ENCODE data around the gene SARDH.

The SARDH gene

DNA sequence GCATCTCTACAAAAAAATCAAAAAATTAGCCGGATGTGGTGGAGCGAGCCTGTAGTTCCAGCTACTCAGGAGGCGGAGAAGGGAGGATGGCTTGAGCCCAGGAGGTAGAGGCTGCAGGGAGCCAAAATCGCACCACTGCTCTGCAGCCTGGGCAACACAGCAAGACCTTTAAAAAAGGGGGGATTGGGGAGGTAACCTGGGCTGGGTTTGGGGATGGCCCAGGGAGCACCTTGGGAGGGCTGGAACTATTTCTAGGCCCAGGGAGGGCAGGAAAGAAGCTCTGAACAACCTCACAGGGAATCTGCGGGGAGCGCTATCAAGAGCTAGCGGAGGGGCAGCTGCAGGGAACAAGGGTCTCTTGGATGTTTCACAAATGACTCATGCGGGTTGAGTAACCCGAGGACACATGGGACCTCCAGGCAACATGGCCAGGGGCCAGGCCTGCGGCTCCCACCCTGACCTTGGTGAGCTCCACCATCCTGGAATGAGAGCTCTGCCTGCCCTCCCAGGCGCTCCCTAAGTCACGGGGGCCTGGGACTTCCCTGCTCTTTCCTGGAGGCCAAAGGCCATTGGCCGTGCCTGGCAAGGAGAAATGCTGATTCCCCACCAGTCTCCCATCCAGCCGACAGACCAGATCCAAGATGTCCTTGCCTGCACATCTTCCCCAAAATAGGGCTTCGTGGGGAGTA is 23.4 kb downstream of the SARDH start:
- DNase-seq (ENCODE audit: low read depth in 2 of 2) = no peak

GRCh38 chr9:133713960-133714495 is 24.1 kb downstream of the SARDH start:
- no peak for DNase-seq (ENCODE audit: low read depth in 2 of 2)

DNA sequence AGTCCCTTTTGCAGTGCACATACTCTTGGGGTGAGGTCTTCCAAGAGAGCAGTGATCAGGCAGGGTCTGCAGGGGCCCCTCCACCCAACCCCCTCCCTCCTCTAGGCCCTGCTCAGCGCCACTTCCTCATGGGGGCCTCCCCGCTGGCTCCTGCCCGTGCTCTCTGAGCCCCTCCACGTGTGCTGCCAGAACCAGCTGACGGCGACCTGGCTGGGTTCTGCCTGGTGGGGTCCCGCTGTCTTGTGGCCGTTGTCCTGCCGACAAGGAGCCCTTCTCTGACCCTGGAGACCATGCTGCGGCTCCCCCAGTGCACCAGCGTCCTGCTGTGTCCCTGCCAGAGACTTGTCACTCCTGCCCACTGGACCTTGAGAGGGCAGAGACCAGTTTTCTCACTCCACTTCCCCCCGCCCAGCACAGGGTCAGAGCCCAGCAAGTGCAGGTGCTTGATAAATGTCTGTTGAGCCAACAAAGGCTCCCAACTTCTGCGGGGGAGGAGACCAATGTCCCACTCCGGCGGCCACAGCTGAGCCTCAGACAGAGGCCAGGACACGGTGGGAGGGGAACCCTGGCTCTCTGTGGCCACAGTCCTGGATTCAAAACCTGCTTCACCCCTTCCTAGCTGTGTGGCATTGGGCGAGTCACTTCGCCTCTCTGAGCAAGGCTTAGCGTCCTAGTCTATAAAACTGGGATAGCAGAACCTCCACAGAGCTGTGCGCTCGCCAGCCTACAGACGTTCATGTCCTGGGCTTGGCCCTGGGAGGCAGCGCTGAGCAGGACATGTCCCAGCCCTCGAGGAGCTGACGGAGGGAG is 24.8 kb downstream of the SARDH start:
- no peak for DNase-seq (ENCODE audit: low read depth in 2 of 2)

DNA sequence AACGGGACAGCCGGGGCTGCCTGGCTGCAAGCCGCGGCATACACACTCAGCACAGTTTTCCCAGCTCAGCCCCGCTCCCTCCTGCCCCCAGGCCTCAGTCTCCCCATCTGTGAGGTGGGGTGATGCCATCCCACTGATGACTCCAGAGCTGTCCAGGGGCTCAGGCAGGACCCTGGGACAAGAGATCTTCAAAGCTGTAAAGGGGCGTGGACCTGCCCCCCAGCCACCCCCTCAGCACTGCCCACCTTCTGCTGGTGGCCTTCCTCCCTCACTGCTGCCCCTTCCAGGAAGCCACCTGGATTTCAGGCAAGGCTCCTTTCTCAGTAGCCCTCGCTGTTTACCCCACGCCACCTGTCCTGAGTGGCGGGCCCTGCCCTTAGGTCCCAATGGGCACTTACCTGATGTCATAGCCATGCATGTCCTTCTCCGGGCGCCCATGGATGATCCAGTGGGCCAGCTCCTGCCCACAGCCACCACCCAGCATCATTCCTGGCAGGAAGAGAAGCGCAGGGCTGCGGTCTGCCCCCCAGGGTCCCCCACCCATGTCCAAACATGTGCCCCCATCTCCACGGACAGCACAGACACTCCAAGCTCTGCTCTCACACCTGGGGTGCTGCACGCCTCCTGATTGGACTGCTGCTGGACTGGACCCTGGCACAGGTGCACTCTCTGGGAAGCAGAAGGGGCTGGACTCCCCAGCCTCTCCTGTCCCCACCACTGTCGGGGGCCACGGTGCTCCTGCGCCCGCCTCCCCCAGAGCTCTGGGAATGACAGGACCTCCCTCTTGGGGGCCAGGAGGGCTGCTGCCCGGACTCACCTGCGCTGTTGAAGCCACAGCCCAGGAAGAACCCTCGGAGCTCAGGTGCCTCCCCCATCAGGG is 25.7 kb downstream of the SARDH start:
- no peak for DNase-seq (ENCODE audit: low read depth in 2 of 2)

DNA sequence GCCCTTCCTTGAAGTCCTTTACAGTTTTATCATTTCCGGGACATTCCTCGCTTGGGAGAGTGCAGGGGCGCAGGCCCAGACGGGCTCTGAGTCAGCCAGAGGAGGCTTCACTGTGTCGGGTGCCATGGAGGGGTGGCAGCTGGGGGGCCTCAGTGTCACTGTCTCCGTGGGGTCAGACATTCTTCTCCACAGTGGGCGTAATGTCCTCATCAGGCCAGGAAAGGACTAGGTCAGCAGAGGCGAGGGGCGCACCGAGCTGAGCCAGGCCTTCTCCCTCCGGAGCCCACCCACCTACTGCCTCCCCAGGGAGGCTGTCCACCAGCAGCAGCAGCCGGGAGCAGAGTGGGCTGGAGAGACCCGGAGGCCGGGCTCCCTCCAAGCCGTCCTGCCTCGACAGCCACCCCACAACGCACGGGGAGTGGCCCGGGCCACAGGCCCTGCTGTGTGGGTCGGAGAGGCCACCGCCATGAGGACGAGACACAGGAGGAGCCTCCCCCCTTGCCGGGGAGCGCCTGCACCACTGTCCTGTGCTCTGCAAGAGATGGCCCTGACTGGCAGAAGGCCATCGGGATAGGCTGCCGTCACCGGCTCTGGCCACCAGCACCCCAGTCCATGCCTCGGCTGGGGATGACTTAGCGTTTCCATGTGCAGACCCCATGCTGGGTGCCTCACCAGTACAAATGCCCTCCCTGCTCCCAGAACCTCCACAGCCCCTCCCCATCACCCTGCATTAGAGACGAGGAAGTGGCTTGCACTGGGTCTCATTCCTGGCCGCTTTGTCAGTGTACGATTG is 26.5 kb downstream of the SARDH start:
- DNase-seq (ENCODE audit: low read depth in 2 of 2) = no peak

DNA sequence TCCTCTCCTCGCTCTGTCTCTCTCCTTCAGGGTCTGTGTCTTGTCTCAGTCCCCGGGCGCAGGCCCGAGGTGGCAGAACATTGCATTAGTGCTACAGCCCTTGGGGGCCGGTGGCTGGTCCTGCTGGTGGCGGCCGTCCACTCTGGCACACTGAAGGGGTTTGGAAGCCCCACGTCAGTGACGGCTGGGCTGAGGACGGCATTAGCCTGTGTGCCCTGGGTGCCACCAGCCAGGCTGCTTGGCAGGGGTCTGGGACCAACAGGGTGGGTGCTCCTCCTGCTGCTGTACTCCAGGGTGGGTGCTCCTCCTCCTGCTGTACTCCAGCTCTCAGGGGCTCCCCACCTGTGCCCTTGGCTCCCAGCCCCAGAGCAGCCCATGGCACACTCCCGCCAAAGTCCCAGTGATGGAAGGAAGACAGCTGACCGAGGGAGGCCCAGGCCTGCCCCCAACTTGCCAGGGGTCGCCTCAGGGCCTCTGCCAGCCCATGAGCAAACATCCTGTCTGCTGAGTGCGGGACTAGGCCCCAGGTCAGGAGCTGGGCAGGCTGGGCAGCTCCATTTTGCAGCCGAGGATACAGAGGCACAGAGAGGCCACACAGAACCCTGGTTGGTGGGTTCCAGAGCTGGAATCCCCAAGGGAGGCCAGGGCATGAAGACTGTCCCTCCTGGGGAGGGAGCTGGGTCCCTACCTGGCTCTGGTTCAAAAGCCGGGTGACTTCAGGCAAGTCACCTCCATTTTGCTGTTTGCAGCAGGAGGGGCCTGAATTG is 27.3 kb downstream of the SARDH start:
- DNase-seq (ENCODE audit: low read depth in 2 of 2) = no peak

DNA sequence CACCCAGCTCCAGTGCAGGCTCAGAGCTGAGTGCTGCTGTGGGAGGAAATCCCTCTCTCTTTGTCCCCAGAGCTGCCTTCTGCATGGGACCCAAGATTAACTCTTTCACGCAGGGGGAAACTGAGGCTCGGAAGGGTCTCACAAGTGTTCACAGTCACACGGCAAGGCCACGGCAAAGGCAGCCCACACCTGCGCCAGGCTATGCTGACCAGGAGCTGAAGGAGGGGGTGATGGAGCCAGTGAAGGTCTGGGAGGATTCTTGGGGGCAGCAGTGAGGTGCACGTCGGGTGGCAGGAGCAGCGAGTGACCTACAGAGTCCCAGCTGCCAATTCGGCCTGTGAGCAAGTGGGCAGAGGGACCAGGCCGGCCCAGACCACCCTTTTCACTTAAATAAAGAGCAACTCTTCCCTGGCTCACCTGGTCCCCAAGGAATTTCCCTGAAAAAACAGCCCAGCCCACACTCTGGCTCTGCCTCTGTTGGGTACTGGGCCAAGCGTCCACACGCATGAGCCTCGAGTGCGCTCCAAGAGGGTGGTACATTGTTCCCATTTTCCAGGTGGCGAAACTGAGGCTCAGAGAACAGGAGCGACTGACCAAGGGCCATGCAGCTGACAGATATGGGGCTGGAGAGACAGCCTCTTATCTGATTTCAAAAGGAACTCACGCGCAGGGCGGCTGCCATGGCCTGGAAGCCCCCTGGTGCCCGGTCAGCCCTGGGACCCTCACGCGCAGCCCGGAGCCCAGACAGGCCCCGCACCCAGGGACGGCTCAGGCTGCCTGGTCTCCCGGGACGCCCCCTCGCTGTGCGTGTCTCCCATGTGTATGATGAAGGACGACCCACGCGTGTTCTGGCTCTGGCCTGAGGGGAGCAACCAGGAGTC is 28.2 kb downstream of the SARDH start:
- DNase-seq (ENCODE audit: low read depth in 2 of 2) = no peak

DNA sequence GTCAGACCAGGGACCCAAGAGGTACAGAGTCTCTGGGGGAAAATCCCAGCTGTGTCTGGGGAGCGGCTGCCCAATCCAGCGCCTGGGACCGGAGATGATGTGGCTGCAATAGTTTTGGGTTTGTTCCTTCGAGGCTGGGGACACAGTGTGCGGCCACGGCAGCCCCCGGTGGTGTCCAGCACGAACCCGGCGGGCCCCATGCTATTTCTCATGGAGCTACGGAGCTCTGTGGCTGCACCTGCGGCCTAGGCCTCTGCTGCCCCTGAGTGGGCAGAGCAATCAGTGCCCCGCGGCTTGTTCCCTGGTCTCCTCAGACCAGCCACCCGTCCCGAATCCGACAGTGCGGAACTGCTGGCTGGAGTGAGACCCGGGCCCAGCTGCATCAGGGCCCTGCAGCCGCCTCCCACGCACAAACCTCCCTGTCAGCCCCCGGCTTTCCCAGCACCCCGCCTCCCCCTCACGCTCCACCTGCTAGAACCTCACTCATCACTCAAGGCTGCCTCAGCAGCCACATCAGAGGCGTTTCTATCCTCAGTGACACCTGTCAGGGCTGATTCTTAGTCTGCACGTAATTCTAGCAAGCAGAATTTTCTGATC is 29.0 kb downstream of the SARDH start:
- DNase-seq (ENCODE audit: low read depth in 2 of 2) = peak; percentile 51 to 64

DNA sequence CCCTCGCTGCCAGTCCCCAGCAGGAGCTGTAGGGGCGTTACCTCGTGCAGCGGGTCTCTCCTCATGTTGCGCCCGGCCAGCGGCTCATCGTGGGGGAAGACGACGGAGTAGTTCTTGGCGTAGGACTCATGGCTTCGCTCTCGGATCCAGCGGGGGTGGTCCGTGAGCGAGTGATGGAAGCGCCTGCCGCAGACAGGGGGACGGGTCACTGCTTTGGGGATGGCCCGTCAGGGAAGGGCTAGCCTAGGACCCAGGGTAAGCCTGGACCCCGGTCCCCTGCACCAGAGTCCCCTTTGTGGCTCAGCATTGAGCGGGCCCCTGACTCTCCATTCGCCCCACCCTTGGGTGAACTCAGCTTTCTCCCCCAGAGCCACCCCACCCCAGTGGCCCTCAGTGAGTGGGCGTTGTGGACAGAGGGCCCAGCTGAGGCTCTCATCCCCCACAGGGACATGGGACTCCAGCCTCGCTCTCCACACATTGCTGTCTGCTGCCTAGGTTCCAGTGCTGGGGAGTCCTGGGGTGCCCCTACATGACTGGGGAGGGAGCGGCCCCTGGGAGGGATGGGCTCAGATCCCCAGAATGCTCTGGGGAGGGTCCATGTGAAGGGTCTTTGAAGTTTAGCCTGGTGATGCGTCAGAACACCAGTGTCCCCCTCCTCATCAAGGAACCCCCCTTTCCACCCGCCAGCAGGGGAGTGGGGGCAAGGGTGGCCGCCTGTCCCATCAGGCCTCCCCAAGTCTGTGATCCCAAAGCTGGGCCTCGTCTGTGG is 29.7 kb downstream of the SARDH start:
- no peak for DNase-seq (ENCODE audit: low read depth in 2 of 2)

- DNase-seq (ENCODE audit: low read depth in 2 of 2) = no peak
Measured at GRCh38 chr9:133707763-133708245, 30.3 kb downstream of the SARDH start.

GRCh38 chr9:133707065-133707762 is 30.9 kb downstream of the SARDH start:
- no peak for DNase-seq (ENCODE audit: low read depth in 2 of 2)

DNA sequence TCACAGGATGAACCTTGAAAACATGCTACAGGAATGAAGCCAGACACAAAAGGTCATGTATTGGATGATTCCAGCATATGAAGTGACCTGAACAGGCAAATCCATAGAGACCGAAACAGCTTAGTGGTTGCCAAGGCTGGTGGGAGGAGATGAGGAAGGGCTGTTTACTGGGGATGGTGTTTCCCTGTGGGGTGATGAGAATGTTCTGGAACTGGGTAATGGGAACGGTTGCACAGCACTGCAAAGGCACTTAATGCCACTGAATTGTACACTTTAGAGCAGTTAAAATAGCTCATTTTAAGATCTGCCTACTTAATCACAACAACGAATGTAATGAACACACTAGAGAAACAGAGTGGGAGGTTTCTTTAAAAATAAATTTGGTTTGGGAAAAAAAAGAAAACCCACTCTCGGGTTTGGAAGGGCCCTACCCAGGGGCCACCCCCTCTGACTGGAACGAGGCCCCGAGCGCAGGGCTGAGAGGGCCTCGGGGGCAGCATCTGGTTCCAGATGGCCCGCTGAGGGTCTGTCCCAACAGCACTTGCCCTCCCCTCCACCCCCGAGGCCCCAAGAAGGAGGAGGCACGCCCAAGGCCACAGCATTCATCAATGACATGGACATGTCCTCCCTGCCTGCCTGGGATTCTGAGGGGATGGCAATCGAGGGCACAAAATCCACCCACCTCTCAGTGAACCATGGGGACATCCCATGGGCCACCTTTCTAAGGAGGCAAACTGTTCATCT is 31.7 kb downstream of the SARDH start:
- no peak for DNase-seq (ENCODE audit: low read depth in 2 of 2)

GRCh38 chr9:133705576-133705975 is 32.6 kb downstream of the SARDH start:
- no peak for DNase-seq (ENCODE audit: low read depth in 2 of 2)

GRCh38 chr9:133704711-133705181 is 33.4 kb downstream of the SARDH start:
- no peak for DNase-seq (ENCODE audit: low read depth in 2 of 2)

DNA sequence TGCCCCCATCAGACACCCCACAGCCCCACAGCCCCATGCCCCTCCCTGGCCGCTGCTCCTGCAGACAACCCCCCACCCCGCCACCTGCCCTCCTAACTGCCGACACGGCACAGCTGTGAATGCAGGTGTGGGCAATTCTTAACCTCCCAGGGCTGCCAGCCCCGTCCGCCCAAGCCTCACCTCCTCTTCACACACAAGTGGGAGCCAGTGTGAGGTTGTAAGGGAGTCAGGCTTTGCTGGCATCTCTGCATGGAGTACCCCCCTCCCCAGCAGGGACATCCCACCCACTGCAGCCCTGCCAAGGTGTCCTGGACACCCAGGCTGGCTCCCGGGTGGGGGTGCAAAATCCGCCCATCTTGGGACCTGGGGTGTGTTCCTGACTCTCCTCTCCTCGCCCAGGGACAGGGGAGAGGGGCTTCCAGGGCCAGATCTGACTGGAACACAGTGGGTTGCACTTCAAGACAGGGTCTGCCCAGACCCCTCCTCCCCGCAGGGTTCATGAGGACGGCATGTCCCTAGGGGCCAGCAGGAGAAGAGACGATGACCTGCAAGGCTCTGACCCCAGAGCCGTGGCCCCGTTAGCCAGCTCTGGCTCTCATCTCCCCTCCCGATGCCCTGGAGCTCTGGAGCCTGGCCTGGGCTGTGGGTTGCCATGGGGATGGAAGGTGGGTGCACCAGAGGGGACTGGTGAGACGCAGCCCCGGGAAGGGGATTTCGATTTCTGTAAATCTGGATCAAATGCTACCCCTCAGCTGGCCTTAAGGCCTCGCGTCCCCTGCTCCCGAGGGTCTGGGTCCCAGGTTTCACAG is 34.4 kb downstream of the SARDH start:
- DNase-seq (ENCODE audit: low read depth in 2 of 2) = no peak

Measured in stimulated activated CD8-positive, alpha-beta memory T cell treated with anti-CD3 and anti-CD28 coated beads, Interleukin-7, amount 100 ng/mL, for 4 hours (primary cell).